Tibial nerve (tissue), 4 donors: Measurements from ENCODE around the gene SGPL1.
A peak's percentile ranks its signal among the peaks of the same experiment; 100 is the strongest.

Experiments
- CTCF ChIP-seq, 5 experiments: fragments of 200-600 bp in 3 of 5; fragments of 450-650 bp in 2 of 5; sonication (generic) in 3 of 5; IDR thresholded peaks; one replicate each; pipeline ENCODE4 v1.5.1; 2016 to 2019; ENCODE audit warnings: antibody characterized with exemption in 5 of 5, mild to moderate bottlenecking in 3 of 5, moderate library complexity in 2 of 5
- EP300 ChIP-seq, 2 donors: sonication (generic); formaldehyde crosslinking; IDR thresholded peaks; one replicate each; pipeline ENCODE4 v1.6.1; 2017; ENCODE audit warnings: antibody characterized with exemption in 2 of 2, mild to moderate bottlenecking in 1 of 2
- POLR2A ChIP-seq, 2 donors: fragments of 450-650 bp; IDR thresholded peaks; one replicate each; pipeline ENCODE4 v1.6.1; 2017; ENCODE audit warnings: antibody characterized with exemption in 2 of 2, mild to moderate bottlenecking in 2 of 2, moderate library complexity in 2 of 2

- TF ChIP-seq CTCF (IDR thresholded peaks at IDR 0.05) (peak; percentile 98 to 99 (median 99)), EP300 (IDR thresholded peaks at IDR 0.05) (peak in 1 of 2 donors; percentile 36), POLR2A (IDR thresholded peaks at IDR 0.05) (peak; percentile 62 to 65)
Measured at GRCh38 chr10:70815504-70816219, at the start of gene SGPL1.
